ENCODE measurements around the gene SLC12A6.

The SLC12A6 gene

DNA sequence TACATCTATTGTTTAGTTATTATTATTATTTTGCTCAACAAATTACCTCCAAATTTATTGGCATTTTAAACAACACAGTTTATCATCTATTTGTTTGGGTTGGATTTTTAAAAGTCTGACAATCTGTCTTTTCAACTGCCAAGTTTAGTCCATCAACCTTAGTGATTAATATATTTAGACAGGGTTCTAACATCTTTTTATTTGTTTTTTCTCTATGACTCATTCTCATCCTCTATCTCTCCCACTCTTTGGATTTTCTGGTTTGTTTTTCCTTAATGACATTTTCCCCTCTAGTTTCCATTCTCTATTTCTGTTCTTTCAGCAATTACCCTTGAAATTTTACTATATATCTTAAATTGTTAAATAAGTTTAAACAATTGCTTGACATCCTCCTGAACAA lies 70.8 kb downstream of the SLC12A6 start:
- DNase-seq (ENCODE audit: low read depth in 2 of 2, low spot score in 1 of 2), result no peak

DNA sequence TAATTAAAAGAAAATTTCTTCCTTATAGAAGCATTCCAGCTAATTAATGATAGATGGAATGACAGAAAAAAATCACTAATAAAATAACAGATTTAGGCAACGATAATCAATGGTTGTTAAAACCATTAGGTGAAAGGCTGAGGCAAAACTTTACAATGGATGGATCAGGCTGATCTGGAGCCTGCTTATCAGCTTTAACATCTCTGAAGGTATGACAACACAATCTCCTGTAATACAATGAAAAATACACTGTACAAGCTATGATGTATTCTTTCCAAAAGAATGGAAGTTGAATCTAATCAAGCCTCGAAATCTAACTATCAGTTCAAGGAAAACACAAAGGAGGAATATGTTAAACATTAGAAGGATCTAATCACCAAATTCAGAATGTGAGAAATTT lies 73.5 kb downstream of the SLC12A6 start:
- DNase-seq (ENCODE audit: low read depth in 2 of 2, low spot score in 1 of 2), result no peak

GRCh38 chr15:34262362-34262761 lies 75.2 kb downstream of the SLC12A6 start:
- no peak for DNase-seq (ENCODE audit: low read depth in 2 of 2, low spot score in 1 of 2)

DNA sequence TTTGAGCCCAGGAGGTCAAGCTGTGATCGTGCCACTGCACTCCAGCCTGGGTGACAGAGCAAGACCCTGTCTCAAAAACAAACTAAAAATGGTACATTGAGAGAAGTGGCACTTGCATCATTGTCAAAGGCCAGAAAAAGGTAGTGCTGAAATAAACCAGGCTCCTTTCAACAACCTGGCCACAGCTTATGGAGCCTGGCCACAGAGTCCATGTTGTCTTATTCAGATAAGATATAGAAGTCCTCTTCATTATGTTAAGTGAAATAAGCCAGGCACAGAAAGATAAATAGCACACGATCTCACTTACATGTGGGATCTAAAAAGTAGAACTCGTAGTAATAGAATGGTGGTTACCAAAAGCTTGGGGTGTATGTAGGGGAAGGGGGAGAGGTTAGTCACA lies 78.0 kb downstream of the SLC12A6 start:
- DNase-seq (ENCODE audit: low read depth in 2 of 2, low spot score in 1 of 2), result no peak

DNA sequence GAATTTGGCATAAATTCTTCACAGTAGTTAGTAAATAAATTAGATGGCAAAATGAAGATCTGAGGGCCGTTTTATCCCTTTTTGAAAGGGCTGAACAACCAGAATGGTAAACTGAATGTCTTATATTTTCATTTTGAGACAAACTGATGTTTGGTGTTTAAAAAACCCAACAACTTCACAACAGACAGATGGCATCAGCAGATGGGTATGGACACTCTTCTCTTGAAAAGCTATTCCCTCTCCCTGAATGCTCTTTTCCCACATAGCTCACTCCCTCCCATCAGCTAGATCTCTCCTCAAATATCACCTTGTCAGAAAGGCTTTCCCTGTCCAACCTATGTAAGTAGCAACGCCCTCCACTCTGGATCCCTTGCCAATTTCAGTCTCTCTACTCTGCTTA lies 79.4 kb downstream of the SLC12A6 start:
- DNase-seq (ENCODE audit: low read depth in 2 of 2, low spot score in 1 of 2), result no peak

- DNase-seq (ENCODE audit: low read depth in 2 of 2, low spot score in 1 of 2), result no peak
Measured at GRCh38 chr15:34252545-34252944, 85.0 kb downstream of the SLC12A6 start.

- DNase-seq (ENCODE audit: low read depth in 2 of 2, low spot score in 1 of 2), result no peak
Measured at GRCh38 chr15:34248190-34248589, 89.4 kb downstream of the SLC12A6 start.

DNA sequence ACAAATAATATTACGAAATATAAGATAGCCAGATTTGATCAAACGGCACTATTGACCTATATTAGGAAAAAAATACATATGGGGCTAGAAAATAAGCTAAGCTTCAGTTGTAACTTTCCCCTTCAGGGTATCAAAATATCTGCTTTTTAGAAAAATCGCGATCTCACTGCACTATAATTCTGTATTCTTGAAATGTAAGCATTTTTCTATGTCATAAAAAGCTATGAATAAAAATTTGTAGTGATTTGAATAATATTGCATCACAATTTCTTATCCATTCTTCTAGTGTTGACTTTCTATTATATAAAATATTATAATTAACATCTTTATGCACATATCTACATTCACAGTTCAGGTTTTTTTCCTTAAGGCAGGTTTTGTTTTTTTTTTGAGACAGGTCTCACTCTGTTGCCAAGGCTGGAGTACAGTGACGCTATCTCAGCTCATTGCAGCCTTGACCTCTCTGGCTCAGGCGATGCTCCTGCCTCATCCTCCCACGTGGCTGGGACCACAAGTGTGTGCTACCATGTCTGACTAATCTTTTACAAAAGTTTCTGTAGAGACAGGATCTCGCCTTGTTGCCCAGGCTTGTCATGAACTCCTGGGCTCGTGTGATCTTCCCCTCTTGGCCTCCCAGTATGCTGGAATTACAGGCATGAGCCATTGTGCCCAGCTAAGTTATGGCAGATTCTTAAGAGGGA lies 91.2 kb downstream of the SLC12A6 start:
- DNase-seq (ENCODE audit: low read depth in 2 of 2, low spot score in 1 of 2), result no peak

DNA sequence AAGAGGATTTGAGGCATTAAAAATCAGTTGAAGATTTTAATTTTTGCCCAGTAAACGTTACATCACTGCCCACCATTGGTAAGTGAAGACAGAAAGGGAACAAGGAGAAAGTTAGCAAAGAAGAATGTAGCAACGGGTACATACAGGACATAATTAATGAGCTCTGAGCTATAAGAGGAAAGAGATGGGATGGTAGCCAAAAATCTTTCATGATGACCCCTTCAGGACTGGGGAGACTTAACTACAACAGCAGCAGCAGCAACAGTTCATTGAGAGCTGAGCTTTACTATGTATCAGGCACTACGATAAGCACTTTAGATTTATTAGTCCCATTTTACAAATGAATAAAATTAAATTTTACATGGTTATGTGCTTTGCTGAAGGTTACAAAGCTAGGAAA lies 94.4 kb downstream of the SLC12A6 start:
- no peak for DNase-seq (ENCODE audit: low read depth in 2 of 2, low spot score in 1 of 2)

DNA sequence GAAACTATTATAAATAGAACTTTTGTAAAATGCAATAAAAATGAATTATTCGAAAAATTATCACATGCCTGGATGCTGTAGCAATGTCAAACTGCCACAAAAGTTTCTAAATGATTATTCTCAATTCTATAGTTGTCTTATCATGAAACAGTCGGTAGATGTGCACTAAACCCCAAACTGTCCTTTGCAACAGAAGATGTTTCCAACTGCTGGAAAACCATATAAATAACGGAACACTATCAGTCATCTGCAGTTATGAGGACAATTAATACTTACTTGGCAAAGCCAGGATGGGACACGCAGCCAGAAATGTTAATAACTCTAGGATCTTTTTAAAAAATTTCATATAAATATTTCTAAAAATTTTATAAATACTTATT lies 95.3 kb downstream of the SLC12A6 start:
- no peak for DNase-seq (ENCODE audit: low read depth in 2 of 2, low spot score in 1 of 2)

DNA sequence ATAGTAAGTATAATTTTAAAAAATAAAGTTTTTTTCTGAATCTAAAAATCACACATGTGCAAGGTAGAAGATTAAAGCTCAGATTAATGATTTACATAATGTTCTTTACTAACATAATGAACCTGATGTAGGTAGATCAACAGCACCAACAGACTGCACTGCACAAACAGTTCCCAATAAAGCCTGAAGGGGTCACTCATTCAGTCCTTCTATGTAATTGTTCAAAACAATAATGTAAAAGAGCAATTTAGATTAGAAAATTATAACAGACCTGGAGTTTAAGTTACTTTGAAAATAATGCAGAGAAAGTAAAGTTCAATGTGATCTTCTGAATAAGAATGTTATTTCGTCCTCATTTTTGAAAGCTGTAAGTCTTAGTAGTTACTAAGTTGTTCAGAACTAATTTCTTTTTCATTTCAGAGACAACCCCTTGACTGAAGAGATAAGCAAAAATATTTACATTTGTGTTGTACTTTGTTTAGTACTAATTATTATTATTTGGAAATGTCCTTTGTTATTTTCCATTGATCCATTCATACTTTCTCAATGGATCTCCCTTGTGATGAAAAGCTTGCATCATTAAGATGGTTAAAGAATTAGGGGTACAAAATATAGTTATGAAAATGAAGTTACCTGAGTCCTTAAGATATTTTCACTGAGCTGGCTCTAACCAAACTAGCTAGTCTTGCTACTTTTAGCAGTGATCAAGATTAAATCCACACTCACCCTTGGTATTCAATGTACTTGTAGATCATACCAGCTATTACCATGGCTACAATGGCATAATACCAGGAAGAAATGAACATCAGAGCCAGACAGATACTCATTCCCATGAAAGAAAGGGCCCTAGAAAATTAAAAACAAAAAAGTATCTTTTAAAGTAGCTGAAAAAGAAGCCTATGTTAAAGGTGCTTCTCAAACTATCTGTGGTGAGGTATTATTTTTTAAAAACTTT lies 95.9 kb downstream of the SLC12A6 start:
- DNase-seq (ENCODE audit: low read depth in 2 of 2, low spot score in 1 of 2), result no peak

- DNase-seq (ENCODE audit: low read depth in 2 of 2, low spot score in 1 of 2), result no peak
Measured at GRCh38 chr15:34240537-34240936, 97.0 kb downstream of the SLC12A6 start.

GRCh38 chr15:34239151-34239808 lies 98.3 kb downstream of the SLC12A6 start:
- DNase-seq (ENCODE audit: low read depth in 2 of 2, low spot score in 1 of 2), result no peak

DNA sequence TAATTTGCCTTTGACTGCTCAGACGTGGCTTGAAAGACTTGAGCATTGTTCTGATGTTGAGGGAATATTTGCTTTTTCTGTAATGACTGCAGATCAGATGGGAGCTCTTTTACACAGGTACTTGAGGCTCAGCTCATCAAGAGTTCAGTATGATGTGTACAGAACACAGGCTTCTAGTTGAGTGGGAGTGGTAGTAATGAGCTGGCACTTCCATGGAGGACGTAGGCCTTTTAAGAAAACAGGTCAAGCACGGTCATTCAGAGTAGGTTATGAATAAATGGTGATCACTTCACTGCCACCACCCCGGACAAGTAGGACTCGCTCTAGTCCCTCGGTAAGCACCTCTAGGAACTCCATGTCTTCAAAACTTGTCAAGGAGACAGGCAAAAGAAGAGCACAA lies 104.0 kb downstream of the SLC12A6 start:
- DNase-seq (ENCODE audit: low read depth in 2 of 2, low spot score in 1 of 2), result no peak

DNA sequence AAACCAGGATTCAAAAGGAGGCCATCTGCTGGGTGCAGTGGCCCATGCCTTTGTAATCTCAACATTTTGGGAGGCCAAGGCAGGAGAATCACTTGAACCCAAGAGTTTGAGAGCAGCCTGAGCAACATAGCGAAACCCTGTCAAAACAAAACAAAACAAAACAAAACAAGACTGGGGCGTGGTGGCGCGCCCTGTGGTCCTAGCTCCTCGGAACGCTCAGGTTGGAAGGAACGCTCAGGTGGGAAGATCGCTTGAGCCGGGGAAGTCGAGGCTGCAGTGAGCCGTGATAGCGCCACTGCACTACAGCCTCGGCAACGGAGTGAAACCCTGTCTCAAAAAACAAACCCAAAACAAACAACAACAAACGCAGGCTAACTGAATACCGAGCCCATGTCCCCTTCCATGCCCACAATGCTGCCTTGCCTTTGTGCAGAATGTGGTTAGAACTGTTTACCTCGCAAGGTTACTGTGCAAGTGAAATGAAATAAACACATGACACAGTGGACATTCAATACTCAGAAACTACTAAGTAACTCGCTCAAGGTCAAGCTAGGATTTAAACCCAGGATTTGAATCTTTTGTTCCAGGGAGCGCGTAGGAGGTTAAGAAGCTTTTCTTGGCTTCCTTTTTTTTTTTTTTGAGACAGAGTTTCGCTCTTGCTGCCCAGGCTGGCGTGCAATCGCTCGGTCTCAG lies 113.5 kb downstream of the SLC12A6 start:
- no peak for DNase-seq (ENCODE audit: low read depth in 2 of 2, low spot score in 1 of 2)

GRCh38 chr15:34217587-34218225 lies 119.9 kb downstream of the SLC12A6 start:
- DNase-seq (ENCODE audit: low read depth in 2 of 2, low spot score in 1 of 2), result no peak

- no peak for DNase-seq (ENCODE audit: low read depth in 2 of 2, low spot score in 1 of 2)
Measured at GRCh38 chr15:34216527-34217270, 120.9 kb downstream of the SLC12A6 start.

- DNase-seq (ENCODE audit: low read depth in 2 of 2, low spot score in 1 of 2), result no peak
Measured at GRCh38 chr15:34214135-34214534, 123.4 kb downstream of the SLC12A6 start.

DNA sequence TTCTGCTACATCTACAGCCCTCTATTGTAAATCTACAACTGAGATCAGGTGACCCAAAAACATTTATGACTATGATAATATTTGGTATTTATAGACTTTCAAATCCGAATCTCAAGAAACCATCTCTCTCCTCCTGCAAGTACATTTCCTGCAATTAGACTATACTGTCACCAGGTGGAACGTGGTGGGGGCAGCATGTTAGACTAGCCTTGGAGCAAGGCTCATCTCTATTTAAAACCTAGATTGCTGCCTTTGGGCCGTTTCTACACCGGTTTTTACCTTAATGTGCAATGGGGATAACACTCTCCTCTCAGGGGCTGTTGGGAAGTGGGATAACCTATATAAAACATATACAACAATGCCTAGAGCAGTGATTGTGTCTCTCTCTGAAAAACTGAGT lies 123.9 kb downstream of the SLC12A6 start:
- no peak for DNase-seq (ENCODE audit: low read depth in 2 of 2, low spot score in 1 of 2)
